ENCODE measurements around the gene IL31.

- TF ChIP-seq POLR2A (IDR thresholded peaks at IDR 0.05), result no peak
- TF ChIP-seq, protein P1, sequence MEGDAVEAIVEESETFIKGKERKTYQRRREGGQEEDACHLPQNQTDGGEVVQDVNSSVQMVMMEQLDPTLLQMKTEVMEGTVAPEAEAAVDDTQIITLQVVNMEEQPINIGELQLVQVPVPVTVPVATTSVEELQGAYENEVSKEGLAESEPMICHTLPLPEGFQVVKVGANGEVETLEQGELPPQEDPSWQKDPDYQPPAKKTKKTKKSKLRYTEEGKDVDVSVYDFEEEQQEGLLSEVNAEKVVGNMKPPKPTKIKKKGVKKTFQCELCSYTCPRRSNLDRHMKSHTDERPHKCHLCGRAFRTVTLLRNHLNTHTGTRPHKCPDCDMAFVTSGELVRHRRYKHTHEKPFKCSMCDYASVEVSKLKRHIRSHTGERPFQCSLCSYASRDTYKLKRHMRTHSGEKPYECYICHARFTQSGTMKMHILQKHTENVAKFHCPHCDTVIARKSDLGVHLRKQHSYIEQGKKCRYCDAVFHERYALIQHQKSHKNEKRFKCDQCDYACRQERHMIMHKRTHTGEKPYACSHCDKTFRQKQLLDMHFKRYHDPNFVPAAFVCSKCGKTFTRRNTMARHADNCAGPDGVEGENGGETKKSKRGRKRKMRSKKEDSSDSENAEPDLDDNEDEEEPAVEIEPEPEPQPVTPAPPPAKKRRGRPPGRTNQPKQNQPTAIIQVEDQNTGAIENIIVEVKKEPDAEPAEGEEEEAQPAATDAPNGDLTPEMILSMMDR (IDR thresholded peaks at IDR 0.05), result no peak
Measured at GRCh38 chr12:122207391-122207790, 33.4 kb upstream of the IL31 start.
